H9 (cell line): ENCODE data around the gene GMPR2. TPM values are rescaled to one million over a fixed set of nuclear protein-coding genes. Genes with fewer than 3 reads are reported as not detected.

ENCODE experiments used
- DNase-seq: peaks from one replicate; pipeline ENCODE4 v3.0.0-alpha.2; 2017
- H2AFZ ChIP-seq: one replicate; pipeline ENCODE4 v1.6.1; 2013; ENCODE audit warnings: mild to moderate bottlenecking, low read length, control low read depth, moderate library complexity
- H2AK5ac ChIP-seq: 2 replicates; pipeline ENCODE4 v1.6.1; 2013; ENCODE audit warnings: low read length, control low read depth, mixed read lengths; ENCODE audit not compliant: insufficient read length
- H2BK120ac ChIP-seq: one replicate; pipeline ENCODE4 v1.6.1; 2013; ENCODE audit warnings: low read depth, mild to moderate bottlenecking, low read length, control low read depth, inconsistent platforms; ENCODE audit not compliant: poor library complexity, severe bottlenecking
- H2BK12ac ChIP-seq: 2 replicates; pipeline ENCODE4 v1.6.1; 2013; ENCODE audit warnings: low read length, control low read depth, mixed read lengths, low read depth; ENCODE audit not compliant: insufficient read length
- H2BK15ac ChIP-seq: 2 replicates; pipeline ENCODE4 v1.6.1; 2013; ENCODE audit warnings: low read depth, low read length, control low read depth
- H2BK20ac ChIP-seq: one replicate; pipeline ENCODE4 v1.6.1; 2013; ENCODE audit warnings: low read depth, mild to moderate bottlenecking, low read length, control low read depth, inconsistent platforms; ENCODE audit not compliant: poor library complexity, severe bottlenecking
- H2BK5ac ChIP-seq: 2 replicates; pipeline ENCODE4 v1.6.1; 2013; ENCODE audit warnings: low read length, control low read depth, mixed read lengths; ENCODE audit not compliant: insufficient read length
- H3K14ac ChIP-seq: 2 replicates; pipeline ENCODE4 v1.6.1; 2013; ENCODE audit warnings: low read length, control low read depth; ENCODE audit not compliant: insufficient read depth
- H3K18ac ChIP-seq: 2 replicates; pipeline ENCODE4 v1.6.1; 2013; ENCODE audit warnings: low read depth, mild to moderate bottlenecking, mixed read lengths, low read length, control low read depth; ENCODE audit not compliant: insufficient read length
- H3K23ac ChIP-seq: 2 replicates; pipeline ENCODE4 v1.6.1; 2013; ENCODE audit warnings: low read length, control low read depth, mixed read lengths, low read depth; ENCODE audit not compliant: insufficient read length
- H3K23me2 ChIP-seq: 2 replicates; pipeline ENCODE4 v1.6.1; 2013; ENCODE audit warnings: low read depth, mild to moderate bottlenecking, mixed read lengths, low read length, control low read depth; ENCODE audit not compliant: insufficient read length, poor library complexity, severe bottlenecking
- H3K27ac ChIP-seq: 2 replicates; pipeline ENCODE4 v1.5.1; 2013; ENCODE audit warnings: low read length, control low read depth, mixed read lengths, low read depth; ENCODE audit not compliant: insufficient read length
- H3K27me3 ChIP-seq: 2 replicates; pipeline ENCODE4 v1.6.1; 2013; ENCODE audit warnings: low read length, control low read depth, inconsistent platforms; ENCODE audit not compliant: insufficient read depth
- H3K4ac ChIP-seq: 2 replicates; pipeline ENCODE4 v1.6.1; 2013; ENCODE audit warnings: low read depth, mild to moderate bottlenecking, control low read depth, inconsistent platforms, low read length, moderate library complexity
- H3K4me1 ChIP-seq: 2 replicates; pipeline ENCODE4 v1.6.1; 2013; ENCODE audit warnings: low read length, control low read depth, inconsistent platforms; ENCODE audit not compliant: insufficient read depth
- H3K4me2 ChIP-seq: 2 replicates; pipeline ENCODE4 v1.6.1; 2013; ENCODE audit warnings: low read length, control low read depth, mixed read lengths; ENCODE audit not compliant: insufficient read length, insufficient read depth
- H3K56ac ChIP-seq: 2 replicates; pipeline ENCODE4 v1.6.1; 2013; ENCODE audit warnings: low read depth, mild to moderate bottlenecking, mixed read lengths, low read length, control low read depth; ENCODE audit not compliant: insufficient read length
- H3K79me1 ChIP-seq: 2 replicates; pipeline ENCODE4 v1.6.1; 2013; ENCODE audit warnings: low read depth, mild to moderate bottlenecking, moderate library complexity, low read length, control low read depth, inconsistent platforms; ENCODE audit not compliant: insufficient read depth, poor library complexity, severe bottlenecking
- H3K79me2 ChIP-seq: 2 replicates; pipeline ENCODE4 v1.6.1; 2013; ENCODE audit warnings: low read length, control low read depth, inconsistent platforms; ENCODE audit not compliant: insufficient read depth
- H3K9ac ChIP-seq: 2 replicates; pipeline ENCODE4 v1.6.1; 2013; ENCODE audit warnings: low read length, control low read depth, mixed read lengths; ENCODE audit not compliant: insufficient read length; ENCODE audit errors: extremely low read depth
- H3K9me3 ChIP-seq: one replicate; pipeline ENCODE4 v1.6.1; 2013; ENCODE audit warnings: low read depth, low read length, inconsistent platforms; ENCODE audit not compliant: control insufficient read depth
- H3T11ph ChIP-seq: one replicate; pipeline ENCODE4 v1.6.1; 2013; ENCODE audit warnings: mild to moderate bottlenecking, low read length, control low read depth, inconsistent platforms
- H4K20me1 ChIP-seq: one replicate; pipeline ENCODE4 v1.6.1; 2013; ENCODE audit not compliant: control insufficient read depth, insufficient read length, insufficient read depth
- H4K5ac ChIP-seq: 2 replicates; pipeline ENCODE4 v1.6.1; 2013; ENCODE audit warnings: low read depth, mild to moderate bottlenecking, mixed read lengths, low read length, control low read depth; ENCODE audit not compliant: insufficient read length
- H4K8ac ChIP-seq: replicated peaks from 2 replicates; pipeline ENCODE4 v1.6.1; 2013; ENCODE audit warnings: low read length, control low read depth, mixed read lengths, low read depth; ENCODE audit not compliant: insufficient read length
- H4K91ac ChIP-seq: 2 replicates; pipeline ENCODE4 v1.6.1; 2013; ENCODE audit warnings: low read depth, mild to moderate bottlenecking, moderate library complexity, mixed read lengths, low read length, control low read depth; ENCODE audit not compliant: insufficient read length
- H3K27ac Mint-ChIP-seq, 3 experiments: 2 replicates in 2 of 3; 3 replicates in 1 of 3; pipeline ENCODE4 v1.8.0; 2020 to 2021; ENCODE audit warnings: mixed read lengths in 3 of 3, mild to moderate bottlenecking in 1 of 3, moderate library complexity in 1 of 3
- H3K27me3 Mint-ChIP-seq: 2 replicates; pipeline ENCODE4 v1.8.0; 2021; ENCODE audit warnings: low read depth, mild to moderate bottlenecking, moderate library complexity, mixed read lengths
- H3K36me3 Mint-ChIP-seq, 3 experiments: 2 replicates in 2 of 3; 3 replicates in 1 of 3; pipeline ENCODE4 v1.8.0; 2020 to 2021; ENCODE audit warnings: low read depth in 3 of 3, mixed read lengths in 3 of 3; ENCODE audit not compliant: insufficient read depth in 1 of 3
- H3K4me1 Mint-ChIP-seq, 2 experiments: 2 replicates each; pipeline ENCODE4 v1.8.0; 2020; ENCODE audit warnings: mixed read lengths in 2 of 2
- H3K4me3 Mint-ChIP-seq, 2 experiments: 2 replicates in 1 of 2; 3 replicates in 1 of 2; pipeline ENCODE4 v1.8.0; 2020 to 2021; ENCODE audit warnings: mild to moderate bottlenecking in 2 of 2, mixed read lengths in 2 of 2, moderate library complexity in 1 of 2
- H3K9me3 Mint-ChIP-seq, 2 experiments: 2 replicates in 1 of 2; 3 replicates in 1 of 2; pipeline ENCODE4 v1.8.0; 2020; ENCODE audit warnings: mild to moderate bottlenecking in 2 of 2, mixed read lengths in 2 of 2, moderate library complexity in 1 of 2
- CTCF ChIP-seq: fragments of 200-600 bp; sonication (generic); conservative IDR thresholded peaks from 3 replicates; pipeline ENCODE4 v1.8.0; 2021; ENCODE audit warnings: antibody characterized with exemption, mild to moderate bottlenecking
- WGBS: extraction: QIAGEN DNeasy Blood & Tissue Kit; methylation state at CpG from one replicate; pipeline ENCODE4 v1.1.7; 2013; ENCODE audit warnings: missing lambda C conversion rate, low lambda C conversion rate, mixed read lengths; ENCODE audit not compliant: insufficient read length; ENCODE audit errors: extremely low coverage; 5-methylcytosine and 5-hydroxymethylcytosine counted together
- total RNA-seq: library from RNA; stranded (reverse); gene quantifications from 2 replicates; pipeline ENCODE4 v1.2.1, GENCODE V29; 2021

Gene GMPR2
- total RNA-seq, 1 experiment from 2014 or later: 84.7 TPM

DNA sequence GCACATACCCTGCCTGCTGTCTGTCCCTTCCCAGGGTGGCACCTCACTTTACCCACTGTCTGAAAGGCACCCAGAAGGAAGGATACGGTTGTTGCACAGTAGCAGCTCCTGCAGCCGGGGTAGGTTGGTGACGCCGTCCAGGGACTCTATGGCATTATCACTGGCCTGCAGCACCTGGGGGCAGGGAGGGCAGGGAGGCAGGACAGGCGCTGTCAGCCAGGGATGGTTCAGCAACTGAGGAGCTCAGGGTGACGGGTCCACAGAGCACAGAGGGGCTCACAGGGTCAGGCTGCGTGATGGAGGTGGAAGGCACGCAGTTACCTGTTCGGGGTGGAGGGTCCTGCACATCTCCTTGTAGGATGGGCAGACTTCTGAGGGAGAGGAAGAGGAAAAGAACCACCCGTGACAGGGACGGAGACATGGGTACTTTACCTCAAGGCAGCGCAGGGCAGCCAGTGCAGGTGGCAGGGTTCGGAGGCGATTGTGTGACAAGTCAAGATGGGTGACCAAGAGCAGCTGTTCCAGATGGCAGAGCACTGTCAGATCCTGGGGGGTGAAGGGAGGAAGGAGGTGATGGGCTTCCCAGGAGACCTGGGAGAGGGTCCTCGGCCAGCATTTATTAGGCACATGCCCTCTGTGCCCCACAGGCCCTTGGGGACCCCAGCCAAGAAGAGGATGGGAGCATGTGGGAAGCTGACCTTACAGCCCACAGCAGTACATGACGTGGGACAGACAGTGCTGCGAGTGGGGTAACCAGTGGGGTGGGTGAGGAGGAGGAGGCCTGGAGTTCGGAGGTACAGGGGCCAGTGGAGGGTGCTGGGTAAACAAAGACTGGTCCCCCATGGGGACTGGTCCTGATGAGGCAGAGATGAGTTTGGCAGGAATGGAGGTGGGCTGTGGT lies 33.9 kb downstream of the GMPR2 start:
- DNase-seq: no peak
- H2AK5ac ChIP-seq: no peak overlapping the region
- WGBS: no CpG with 5 or more reads among the region's 18 CpGs
- no peak overlapping the region for H3K23ac ChIP-seq
- H3K79me1 ChIP-seq: no peaks in the 10 kb centered on the region
- no peaks in the 10 kb centered on the region for H3K4me1 ChIP-seq
- H2BK120ac ChIP-seq: no peak overlapping the region
- TF ChIP-seq CTCF: no peak
- H3K4me1 Mint-ChIP-seq: peaks cover 0 to 5% of the 10 kb centered on the region in 2 experiments; a peak in 1 of 4 replicates
- no peak overlapping the region for H2BK12ac ChIP-seq
- no peak overlapping the region for H3T11ph ChIP-seq
- H2AFZ ChIP-seq: no peak overlapping the region
- peak overlapping the region in 1 of 3 experiments; percentile 64; a peak in 4 of 7 replicates for H3K27ac Mint-ChIP-seq
- H3K4ac ChIP-seq: no peak overlapping the region
- H4K8ac ChIP-seq: no peak overlapping the region
- no peak overlapping the region; a peak in 1 of 5 replicates for H3K4me3 Mint-ChIP-seq
- H2BK5ac ChIP-seq: no peak overlapping the region
- no peaks in the 10 kb centered on the region for H3K27me3 ChIP-seq
- H3K27me3 Mint-ChIP-seq: no peaks in the 10 kb centered on the region
- no peak overlapping the region for H3K9ac ChIP-seq
- H3K9me3 Mint-ChIP-seq: no peaks in the 10 kb centered on the region
- H3K79me2 ChIP-seq: no peaks in the 10 kb centered on the region
- H4K20me1 ChIP-seq: no peaks in the 10 kb centered on the region
- H2BK20ac ChIP-seq: no peak overlapping the region
- H3K18ac ChIP-seq: no peak overlapping the region
- H3K36me3 Mint-ChIP-seq: peaks cover 3 to 21% (median 14%) of the 10 kb centered on the region in 3 experiments; a peak in 5 of 7 replicates
- H4K5ac ChIP-seq: no peak overlapping the region
- no peaks in the 10 kb centered on the region for H3K9me3 ChIP-seq
- no peak overlapping the region for H4K91ac ChIP-seq
- no peak overlapping the region for H3K27ac ChIP-seq
- no peak overlapping the region for H2BK15ac ChIP-seq
- peaks cover 6% of the 10 kb centered on the region for H3K23me2 ChIP-seq
- H3K14ac ChIP-seq: no peak overlapping the region; the same call in 1 of the 2 replicates
- no peak overlapping the region for H3K4me2 ChIP-seq
- H3K56ac ChIP-seq: no peak overlapping the region
